HepG2 (cell line): ENCODE data around the gene PRM3. TPM values are rescaled to one million over a fixed set of nuclear protein-coding genes. Genes with fewer than 3 reads are reported as not detected.
A peak's percentile ranks its signal among the peaks of the same experiment; 100 is the strongest.

Source experiments
- CAMTA2 ChIP-seq: sonication (generic); formaldehyde crosslinking; IDR thresholded peaks from 2 replicates; pipeline ENCODE4 v1.4.0; 2020; ENCODE audit warnings: mild to moderate bottlenecking, missing genetic modification reagents, borderline replicate concordance
- CCDC6 ChIP-seq: sonication (generic); formaldehyde crosslinking; IDR thresholded peaks from 2 replicates; pipeline ENCODE4 v1.8.1; 2022; ENCODE audit warnings: mild to moderate bottlenecking, missing genetic modification reagents, moderate library complexity
- EEA1 ChIP-seq: sonication (generic); formaldehyde crosslinking; IDR thresholded peaks from 2 replicates; pipeline ENCODE4 v1.5.1; 2020; ENCODE audit warnings: mild to moderate bottlenecking, missing genetic modification reagents, borderline replicate concordance
- ELF4 ChIP-seq: sonication (generic); formaldehyde crosslinking; IDR thresholded peaks from 2 replicates; pipeline ENCODE4 v1.5.0; 2020; ENCODE audit warnings: missing genetic modification reagents, mild to moderate bottlenecking, moderate library complexity, borderline replicate concordance
- ETV5 ChIP-seq: IDR thresholded peaks from 2 replicates; pipeline ENCODE4 v1.6.1; 2018; ENCODE audit warnings: missing biosample characterization, missing genetic modification reagents, inconsistent platforms, borderline replicate concordance
- HMGXB3 ChIP-seq: sonication (generic); formaldehyde crosslinking; IDR thresholded peaks from 2 replicates; pipeline ENCODE4 v1.4.0; 2020; ENCODE audit warnings: missing genetic modification reagents, borderline replicate concordance
- KLF13 ChIP-seq: sonication (generic); formaldehyde crosslinking; IDR thresholded peaks from 2 replicates; pipeline ENCODE4 v1.4.0; 2020; ENCODE audit warnings: mild to moderate bottlenecking, missing genetic modification reagents
- MTA1 ChIP-seq: sonication (generic); formaldehyde crosslinking; IDR thresholded peaks from 2 replicates; pipeline ENCODE4 v1.4.0; 2020; ENCODE audit warnings: missing genetic modification reagents, mild to moderate bottlenecking, borderline replicate concordance
- MYPOP ChIP-seq: sonication (generic); formaldehyde crosslinking; IDR thresholded peaks from 2 replicates; pipeline ENCODE4 v1.8.1; 2023; ENCODE audit warnings: mild to moderate bottlenecking, moderate library complexity, missing genetic modification reagents
- NFIB ChIP-seq: sonication (generic); formaldehyde crosslinking; IDR thresholded peaks from 2 replicates; pipeline ENCODE4 v1.9.0; 2021; ENCODE audit warnings: missing genetic modification reagents, mild to moderate bottlenecking, borderline replicate concordance
- NFYC ChIP-seq: IDR thresholded peaks from 2 replicates; pipeline ENCODE4 v1.6.1; 2016; ENCODE audit warnings: missing genetic modification reagents, missing compliant biosample characterization
- NR3C1 ChIP-seq: sonication (generic); formaldehyde crosslinking; IDR thresholded peaks from 2 replicates; pipeline ENCODE4 v1.4.0; 2020; ENCODE audit warnings: missing genetic modification reagents
- PAWR ChIP-seq: sonication (generic); formaldehyde crosslinking; IDR thresholded peaks from 2 replicates; pipeline ENCODE4 v1.4.0; 2020; ENCODE audit warnings: missing genetic modification reagents, mild to moderate bottlenecking, borderline replicate concordance
- POGZ ChIP-seq: sonication (generic); formaldehyde crosslinking; IDR thresholded peaks from 2 replicates; pipeline ENCODE4 v1.4.0; 2020; ENCODE audit warnings: mild to moderate bottlenecking, missing genetic modification reagents
- THAP11 ChIP-seq: IDR thresholded peaks from 2 replicates; pipeline ENCODE4 v1.6.1; 2016; ENCODE audit warnings: missing biosample characterization, missing genetic modification reagents
- ZBTB7B ChIP-seq: sonication (generic); formaldehyde crosslinking; IDR thresholded peaks from 2 replicates; pipeline ENCODE4 v1.4.0; 2020; ENCODE audit warnings: missing genetic modification reagents
- ZKSCAN8 ChIP-seq: IDR thresholded peaks from 2 replicates; pipeline ENCODE4 v1.6.1; 2016; ENCODE audit warnings: borderline replicate concordance, missing genetic modification reagents, missing compliant biosample characterization
- ZNF136 ChIP-seq: sonication (generic); formaldehyde crosslinking; IDR thresholded peaks from 2 replicates; pipeline ENCODE4 v1.8.1; 2022; ENCODE audit warnings: low read depth, mild to moderate bottlenecking, moderate library complexity, missing genetic modification reagents
- ZNF260 ChIP-seq: sonication (generic); formaldehyde crosslinking; IDR thresholded peaks from 2 replicates; pipeline ENCODE4 v1.4.0; 2020; ENCODE audit warnings: missing genetic modification reagents, low read depth, mild to moderate bottlenecking, borderline replicate concordance
- ZNF644 ChIP-seq: IDR thresholded peaks from 2 replicates; pipeline ENCODE4 v1.6.1; 2016; ENCODE audit warnings: low read depth
- ZNF749 ChIP-seq: sonication (generic); formaldehyde crosslinking; IDR thresholded peaks from 2 replicates; pipeline ENCODE4 v1.8.0; 2022; ENCODE audit warnings: mild to moderate bottlenecking, missing genetic modification reagents, moderate library complexity, borderline replicate concordance
- ZNF761 ChIP-seq: sonication (generic); formaldehyde crosslinking; conservative IDR thresholded peaks from 2 replicates; pipeline ENCODE4 v1.4.0; 2020; ENCODE audit warnings: mild to moderate bottlenecking, missing genetic modification reagents
- polyA plus RNA-seq, 8 experiments: library from polyadenylated mRNA; depleted of rRNA in 3 of 8; stranded (reverse) in 7 of 8; unstranded in 1 of 8; fragments of >200 nt; fragmentation: Illumina TruSeq in 4 of 8; extraction: Trizol in 4 of 8; gene quantifications; 2 replicates each; pipeline versions ENCODE4 v1.2.1 to v1.2.3, GENCODE V29; 2011 to 2016; ENCODE audit warnings: low read depth in 4 of 8, missing spikeins in 1 of 8, mixed read lengths in 1 of 8; ENCODE audit not compliant: insufficient read depth in 1 of 8
- total RNA-seq, 5 experiments: library from RNA; depleted of rRNA; stranded (reverse); fragments of >200 nt; fragmentation: Illumina TruSeq; extraction: Trizol; gene quantifications; 2 replicates each; pipeline ENCODE4 v1.2.3, GENCODE V29; 2016; ENCODE audit warnings: low read depth in 1 of 5
- TF ChIP-seq, protein P1 (sequence below): sonication (generic); formaldehyde crosslinking; IDR thresholded peaks from 2 replicates; pipeline ENCODE4 v1.8.0; 2022; ENCODE audit warnings: missing genetic modification reagents, low read depth, mild to moderate bottlenecking, borderline replicate concordance
- TF ChIP-seq, protein P2 (sequence below): sonication (generic); formaldehyde crosslinking; IDR thresholded peaks from 2 replicates; pipeline ENCODE4 v1.8.0; 2023; ENCODE audit warnings: mild to moderate bottlenecking, missing genetic modification reagents

Gene PRM3
- total and polyA plus RNA-seq, 2 of the 13 experiments (the other 11 are each of a cell fraction or from before 2014, with no cell fraction given) = not detected

- TF ChIP-seq HMGXB3 (peak; percentile 30; the same call in 1 of the 2 replicates), ELF4 (CRISPR knock-in tag) (peak; percentile 76; the same call in 1 of the 2 replicates), KLF13 (CRISPR knock-in tag) (no peak), ZNF761 (0 out of 2 replicates have a peak, but pooled peaks have one; percentile 1), ZNF136 (CRISPR knock-in tag) (0 out of 2 replicates have a peak, but pooled peaks have one; percentile 6), THAP11 (CRISPR knock-in tag) (peak; percentile 79), EEA1 (CRISPR knock-in tag) (no peak), CCDC6 (no peak), ZNF644 (no peak; the same call in 1 of the 2 replicates), ZKSCAN8 (CRISPR knock-in tag) (peak; percentile 94), CAMTA2 (CRISPR knock-in tag) (no peak), ZNF749 (no peak), MYPOP (CRISPR knock-in tag) (peak; percentile 60; the same call in 1 of the 2 replicates), ZBTB7B (CRISPR knock-in tag) (peak; percentile 78; the same call in 1 of the 2 replicates), NFYC (CRISPR knock-in tag) (peak; percentile 21), ETV5 (peak; percentile 63; the same call in 1 of the 2 replicates), NR3C1 (CRISPR knock-in tag) (no peak), PAWR (CRISPR knock-in tag) (no peak), NFIB (no peak), ZNF260 (no peak), MTA1 (CRISPR knock-in tag) (no peak), POGZ (CRISPR knock-in tag) (no peak)
- TF ChIP-seq, protein P1, sequence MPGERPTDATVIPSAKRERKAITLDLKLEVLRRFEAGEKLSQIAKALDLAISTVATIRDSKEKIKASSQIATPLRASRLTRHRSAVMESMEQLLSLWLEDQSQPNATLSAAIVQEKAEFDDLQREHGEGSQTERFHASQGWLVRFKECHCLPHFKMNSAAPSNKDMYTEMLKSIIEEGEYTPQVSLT (CRISPR knock-in tag) = no peak
- TF ChIP-seq, protein P2, sequence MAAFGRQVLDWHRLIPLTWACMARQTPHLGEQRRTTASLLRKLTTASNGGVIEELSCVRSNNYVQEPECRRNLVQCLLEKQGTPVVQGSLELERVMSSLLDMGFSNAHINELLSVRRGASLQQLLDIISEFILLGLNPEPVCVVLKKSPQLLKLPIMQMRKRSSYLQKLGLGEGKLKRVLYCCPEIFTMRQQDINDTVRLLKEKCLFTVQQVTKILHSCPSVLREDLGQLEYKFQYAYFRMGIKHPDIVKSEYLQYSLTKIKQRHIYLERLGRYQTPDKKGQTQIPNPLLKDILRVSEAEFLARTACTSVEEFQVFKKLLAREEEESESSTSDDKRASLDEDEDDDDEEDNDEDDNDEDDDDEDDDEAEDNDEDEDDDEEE (CRISPR knock-in tag) = no peak; the same call in 1 of the 2 replicates
Measured at GRCh38 chr16:11306997-11307638, 33.7 kb upstream of the PRM3 start (continued).
